COR-L47 (cell line): ENCODE measurements around the gene TCERG1L.
"Not testable (repeated sequence)": the region's sequence is repeated elsewhere in the genome, so short reads cannot be mapped to it uniquely, and the experiment has no call there.

Source experiments
- DNase-seq: peaks from one replicate; lab custom pipeline; 2025; lab: John Stamatoyannopoulos, UW

Gene TCERG1L

DNA sequence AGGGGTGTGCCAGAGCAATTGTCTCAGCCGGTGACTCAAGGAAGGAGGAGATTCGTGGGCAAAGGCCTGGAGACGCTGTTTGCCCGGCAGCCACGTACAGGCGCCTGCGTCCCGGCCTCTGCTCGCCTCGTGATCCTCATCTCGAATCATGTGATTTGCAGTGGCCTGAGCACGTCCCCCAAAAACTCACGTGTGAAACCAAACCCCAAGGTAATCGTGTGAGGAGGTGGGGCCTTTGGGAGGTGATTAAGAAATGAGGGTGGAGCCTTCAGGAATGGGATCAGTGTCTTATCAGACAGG, 226.8 kb downstream of the TCERG1L start:
- DNase-seq, result no peak

GRCh38 chr10:131083915-131084790, 227.4 kb downstream of the TCERG1L start:
- no peak for DNase-seq

GRCh38 chr10:131082991-131083481, 228.5 kb downstream of the TCERG1L start:
- no peak for DNase-seq

DNA sequence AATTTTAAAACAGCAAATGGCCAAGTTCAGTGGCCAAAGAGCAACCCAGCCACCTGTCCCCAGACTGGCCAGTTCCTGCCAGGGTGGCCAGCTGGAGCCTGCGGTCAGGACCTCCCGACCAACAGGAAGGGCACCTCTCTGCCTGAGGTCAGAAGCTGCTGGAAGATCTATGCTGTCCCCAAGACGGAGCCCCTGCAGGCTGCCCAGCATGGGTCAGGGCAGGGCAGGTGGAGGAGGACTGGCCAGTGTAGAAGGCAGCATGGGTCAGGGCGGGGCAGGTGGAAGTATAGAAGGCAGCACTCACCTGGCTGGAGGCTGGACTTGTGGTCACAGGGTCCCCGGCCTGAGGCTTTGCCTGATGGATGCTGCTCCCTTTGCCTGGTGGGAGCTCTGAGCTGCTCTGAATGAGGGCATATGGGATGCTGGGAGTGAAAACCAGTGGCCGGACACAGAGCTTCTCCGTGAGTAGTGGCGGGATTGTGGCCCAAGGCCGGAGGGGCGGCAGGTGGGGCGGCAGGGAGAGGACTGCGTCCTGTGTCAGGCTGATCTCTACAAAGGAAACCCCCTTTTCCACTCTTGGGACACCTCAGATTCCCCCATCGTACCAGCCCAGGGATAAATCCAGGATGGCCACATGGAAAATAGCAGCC, 229.2 kb downstream of the TCERG1L start:
- DNase-seq, result no peak

- no peak for DNase-seq
These were observed 229.7 kb downstream of the TCERG1L start for GRCh38 chr10:131081786-131082185.

- no peak for DNase-seq
These were observed 230.1 kb downstream of the TCERG1L start for GRCh38 chr10:131081376-131081775.

DNA sequence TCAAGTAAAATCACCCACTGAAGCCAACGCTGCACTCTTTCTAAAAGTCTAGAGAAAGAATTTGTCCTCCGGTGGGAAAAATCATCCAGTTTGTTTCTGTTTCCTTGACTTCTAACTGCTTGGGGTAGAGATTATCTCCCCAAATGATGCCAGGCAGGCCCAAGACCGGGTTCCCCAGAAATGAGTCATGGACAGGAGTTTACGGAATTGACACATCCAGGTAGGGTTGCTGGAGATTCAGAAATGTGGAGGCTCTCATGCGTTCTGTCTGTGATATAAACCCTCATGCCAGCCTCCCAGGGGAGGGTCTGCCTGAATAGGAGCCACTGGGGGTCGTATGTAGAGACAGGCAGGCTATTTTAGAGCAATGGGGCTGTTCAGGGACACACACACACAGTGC, 230.9 kb downstream of the TCERG1L start:
- no peak for DNase-seq

DNA sequence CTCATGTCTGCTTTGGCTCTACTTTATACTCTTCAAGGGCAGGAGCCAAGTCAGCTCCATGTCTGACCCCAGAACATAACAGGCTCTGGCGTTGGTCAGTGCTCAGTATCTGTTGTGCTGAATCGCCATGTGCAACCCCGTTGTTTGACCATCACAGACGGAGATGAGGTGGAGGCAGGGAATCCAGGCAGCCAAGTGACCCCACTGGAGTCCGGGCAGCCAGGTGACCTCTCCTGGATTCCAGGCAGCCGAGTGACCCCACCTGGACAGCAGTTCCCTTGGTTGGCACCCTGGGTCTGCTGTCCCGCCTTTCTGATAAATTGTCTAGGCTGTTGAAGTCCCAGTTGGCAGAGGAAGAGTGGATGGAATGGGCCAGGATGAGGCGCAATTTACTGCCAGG, 232.2 kb downstream of the TCERG1L start:
- no peak for DNase-seq

GRCh38 chr10:131078882-131079280, 232.6 kb downstream of the TCERG1L start:
- DNase-seq, result not testable (repeated sequence)

GRCh38 chr10:131078131-131078881, 233.2 kb downstream of the TCERG1L start:
- DNase-seq, result no peak

- no peak for DNase-seq
These were observed 233.8 kb downstream of the TCERG1L start for GRCh38 chr10:131077724-131078123.

GRCh38 chr10:131077031-131077430, 234.5 kb downstream of the TCERG1L start:
- DNase-seq, result no peak

GRCh38 chr10:131076356-131076755, 235.2 kb downstream of the TCERG1L start:
- DNase-seq, result no peak

DNA sequence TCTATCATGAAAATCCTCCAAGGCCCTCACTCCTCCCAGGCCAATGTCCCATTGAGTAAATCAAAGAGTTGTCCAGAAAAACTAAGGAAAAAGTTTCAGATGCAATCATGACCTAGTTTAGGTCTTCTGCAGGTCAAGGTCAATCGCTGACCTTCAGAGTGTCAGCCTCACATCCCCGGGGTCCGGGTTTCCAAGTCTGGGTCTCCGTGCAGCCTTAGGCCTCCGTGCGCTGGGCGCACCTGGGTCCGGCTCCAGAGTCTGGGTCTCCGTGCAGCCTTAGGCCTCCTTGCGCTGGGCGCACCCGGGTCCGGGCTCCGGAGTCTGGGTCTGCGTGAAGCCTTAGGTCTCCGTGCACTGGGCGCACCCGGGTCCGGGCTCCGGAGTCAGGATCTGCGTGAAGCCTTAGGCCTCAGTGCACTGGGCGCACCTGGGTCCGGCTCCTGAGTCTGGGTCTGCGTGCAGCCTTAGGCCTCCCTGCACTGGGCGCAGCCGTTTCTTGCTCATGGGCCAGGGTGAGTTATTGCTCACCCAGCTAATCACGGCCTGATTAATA, 236.2 kb downstream of the TCERG1L start:
- DNase-seq, result no peak

GRCh38 chr10:131074682-131075081, 236.8 kb downstream of the TCERG1L start:
- no peak for DNase-seq

DNA sequence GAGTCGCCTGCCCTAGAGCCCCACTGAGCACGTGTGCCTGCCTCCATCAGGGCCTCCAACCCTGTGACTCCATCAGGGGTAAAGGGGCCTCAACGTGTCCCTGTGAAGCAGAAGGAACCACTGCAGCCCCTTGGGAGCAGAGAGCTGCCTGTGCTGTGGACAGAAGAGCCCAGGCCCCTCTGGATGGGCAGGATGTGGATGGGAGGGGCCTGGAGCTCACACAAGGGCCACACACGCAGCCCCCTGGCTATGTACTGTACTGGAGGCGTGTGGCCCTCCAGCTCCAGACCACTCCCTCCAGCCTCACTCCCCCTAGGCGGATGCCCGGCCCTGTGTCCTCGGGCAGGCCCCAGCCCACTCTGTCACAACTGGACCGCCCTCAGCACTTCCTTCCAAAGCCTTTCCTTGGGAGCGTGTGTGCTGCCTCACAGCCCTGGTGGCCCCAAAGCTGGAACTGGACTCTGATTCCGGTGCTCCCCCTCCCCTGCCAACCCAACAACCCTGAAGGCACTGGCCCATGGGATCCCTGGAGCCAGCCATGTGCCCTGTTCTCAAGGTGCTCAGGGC, 238.0 kb downstream of the TCERG1L start:
- DNase-seq, result no peak

DNA sequence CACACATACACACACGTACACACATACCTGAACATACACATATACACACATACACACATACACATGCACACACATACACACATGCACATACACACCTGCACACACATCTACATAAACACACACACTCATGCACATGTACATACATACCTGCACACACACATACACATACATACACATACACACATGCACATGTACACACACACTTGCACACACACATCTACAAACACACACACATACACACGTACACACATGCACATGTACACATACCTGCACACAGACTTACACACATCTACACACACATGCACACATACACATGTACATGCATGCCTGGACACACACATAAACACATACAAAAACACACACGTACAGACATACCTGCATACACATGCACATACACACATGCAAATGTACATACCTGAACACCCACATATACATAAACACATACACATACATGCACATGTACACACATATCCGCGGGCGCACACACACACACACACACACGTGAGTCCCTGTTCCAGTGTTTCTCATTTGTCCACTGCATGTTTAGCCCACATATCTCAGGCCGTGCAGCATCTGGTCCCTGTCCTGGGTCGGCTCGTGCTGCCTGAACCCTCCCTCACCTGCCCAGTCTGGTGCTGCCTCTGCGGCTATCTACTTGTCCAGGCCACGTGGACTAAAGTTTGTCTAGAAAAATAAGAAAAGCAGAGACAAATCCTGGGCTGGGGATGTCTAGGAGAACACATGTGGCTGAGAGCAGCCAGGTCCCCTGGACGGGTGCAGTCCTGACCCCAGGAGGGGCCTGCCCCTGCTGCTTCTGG, 238.7 kb downstream of the TCERG1L start:
- no peak for DNase-seq

DNA sequence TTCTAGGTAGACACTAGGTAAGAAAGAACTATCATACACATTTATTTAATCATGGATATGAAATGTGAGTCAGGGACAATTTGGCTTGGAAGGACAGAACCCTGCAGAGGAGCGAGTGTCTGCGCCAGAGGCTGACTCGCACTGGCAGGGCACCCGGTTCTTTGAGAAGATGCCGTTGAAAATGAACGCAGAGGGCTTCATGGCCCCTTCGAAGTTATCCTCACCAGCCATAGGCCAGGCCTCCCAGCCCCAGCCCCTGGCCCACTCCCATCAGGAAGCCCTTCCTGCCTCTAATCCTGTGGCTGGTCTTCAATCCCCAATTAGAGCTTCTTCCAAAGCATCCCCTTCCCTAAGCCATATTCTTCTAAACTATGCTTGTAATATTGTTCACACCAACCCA, 239.8 kb downstream of the TCERG1L start:
- DNase-seq, result no peak

GRCh38 chr10:131070856-131071255, 240.7 kb downstream of the TCERG1L start:
- no peak for DNase-seq

GRCh38 chr10:131068760-131069159, 242.8 kb downstream of the TCERG1L start:
- no peak for DNase-seq

DNA sequence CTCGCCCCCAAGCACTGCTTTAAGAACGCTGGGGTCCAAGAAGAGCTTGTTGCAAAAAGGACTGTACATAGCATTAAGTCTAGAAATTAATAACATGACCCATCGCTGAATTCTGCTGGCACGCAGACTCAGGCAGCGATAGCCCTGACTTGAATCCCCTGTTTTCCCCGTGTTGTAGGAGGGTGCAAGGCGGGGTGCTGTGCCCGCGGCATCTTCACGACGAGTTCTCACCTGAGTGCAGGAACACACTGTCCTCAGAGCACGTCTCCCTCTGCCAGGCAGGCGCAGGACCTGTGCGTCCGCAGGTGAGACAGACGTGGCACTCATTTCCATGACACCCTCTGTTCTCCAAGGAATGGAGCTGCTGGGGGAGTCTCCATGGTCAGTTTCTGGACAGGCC, 243.2 kb downstream of the TCERG1L start:
- DNase-seq, result no peak
